ENCODE data around the gene RDH5. TPM values are rescaled to one million over a fixed set of nuclear protein-coding genes. Genes with fewer than 3 reads are reported as not detected.

RDH5 gene
- total and polyA plus RNA-seq, 2 of the 4 experiments (the other 2 are of a cell fraction): 7.3 to 18.8 TPM

DNA sequence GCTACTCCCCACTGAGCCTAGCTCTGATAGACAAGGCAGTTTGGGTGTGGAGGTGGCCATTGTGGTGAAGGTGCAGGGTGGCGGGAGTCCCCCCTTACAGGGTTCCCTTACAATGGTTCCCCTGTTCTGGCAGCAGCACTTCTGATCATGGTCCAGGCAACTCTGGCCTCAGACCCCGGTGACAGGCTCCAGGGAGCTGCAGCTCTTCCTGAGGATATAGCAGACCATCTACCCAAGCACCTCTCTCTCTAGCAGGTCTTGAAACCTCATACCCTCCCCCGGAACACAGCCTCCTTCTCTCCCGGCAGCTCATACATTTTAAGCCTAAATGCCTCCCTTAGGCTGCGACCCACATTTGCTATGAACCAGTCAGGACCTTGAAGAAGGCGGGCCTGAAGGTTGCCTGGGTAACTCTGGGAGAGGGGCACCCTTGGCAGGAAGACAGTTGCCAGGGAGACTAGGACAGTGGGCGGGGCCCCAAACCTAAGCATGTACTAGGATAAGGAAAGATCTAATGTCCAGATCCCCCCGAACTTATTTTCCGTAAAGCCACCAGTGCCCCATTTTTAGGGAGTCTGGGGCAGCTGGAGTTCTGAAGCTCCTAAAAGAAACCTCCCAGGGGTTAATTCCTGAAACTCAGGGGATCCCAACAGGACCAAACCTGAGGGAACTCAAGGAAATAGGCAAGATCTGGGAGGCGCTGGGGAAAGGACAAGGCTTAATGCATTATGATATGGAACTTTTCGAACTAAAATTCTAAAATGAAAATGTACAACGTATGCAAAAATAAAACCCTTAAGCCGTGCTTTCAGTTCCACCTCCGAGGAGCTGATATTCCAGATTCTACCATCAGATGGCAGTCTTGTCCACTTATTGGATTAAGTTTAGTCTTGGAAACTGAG is 18.2 kb downstream of the RDH5 start:
- no peaks in the 10 kb centered on the region for H3K36me3 ChIP-seq (ENCODE audit: control insufficient read depth, insufficient read depth, low read length)
- H2AFZ ChIP-seq (replicated peaks; ENCODE audit: low read length, poor library complexity): peak overlapping the region; percentile 96
- no peaks in the 10 kb centered on the region for H3K9me3 ChIP-seq (ENCODE audit: control insufficient read depth, insufficient read depth, low read length)
- H3K4ac ChIP-seq (ENCODE audit: low read depth, low read length): peak overlapping the region; percentile 70
- peak overlapping the region; percentile 46; the same call in 1 of the 2 replicates for H2BK20ac ChIP-seq (ENCODE audit: low read depth, low read length)
- peak overlapping the region; percentile 92 for H3K4me2 ChIP-seq (ENCODE audit: low read depth, low read length)
- intact Hi-C loops (cut with micrococcal nuclease): loop anchor here (1.0 to 5.0 kb wide), 6 partner anchors 59 to 367 kb away; partner anchors contain the start of gene RPS26
- peak overlapping the region; percentile 22; the same call in 1 of the 2 replicates for H3K56ac ChIP-seq (ENCODE audit: extremely low read depth, insufficient read depth, low read length)
- H3K9me1 ChIP-seq (ENCODE audit: insufficient read depth, low read length): peaks cover 6% of the 10 kb centered on the region; the same call in 1 of the 2 replicates
- H3K27me3 ChIP-seq (ENCODE audit: control insufficient read depth, insufficient read depth, low read length): no peaks in the 10 kb centered on the region
- in situ Hi-C loops (cut with MboI; ENCODE audit: low sequenced_read_pairs): loop anchor here (5.0 kb wide), 1 partner anchor 204 kb away; no protein-coding TSS in a partner anchor
- POLR2A ChIA-PET (ENCODE audit: unreplicated experiment): interaction anchor here (0.5 to 1.6 kb wide), 3 partner anchors 9 to 380 kb away, joined by 3 to 5 read pairs (median 4); partner anchors contain the start of genes CD63 and ZC3H10
- DNase-seq (peak; percentile 82), ATAC-seq (ENCODE audit: low read depth) (peak; percentile 75)
- H2BK15ac ChIP-seq (ENCODE audit: low read depth, low read length): peak overlapping the region; percentile 25; the same call in 1 of the 3 replicates
- H3K23ac ChIP-seq (ENCODE audit: low read depth, low read length): peak overlapping the region; percentile 69
- no TSS peak for BruUV-seq (replicated peaks)
- peak overlapping the region; percentile 80 for H3K14ac ChIP-seq (replicated peaks; ENCODE audit: low read depth, low read length)
- H3K79me1 ChIP-seq (ENCODE audit: low read depth in 1 of 2, low read length in 2 of 2): peaks cover 0 to 11% of the 10 kb centered on the region in 2 experiments; a peak in 1 of 4 replicates
- peak overlapping the region; percentile 47 for H3K27ac ChIP-seq (ENCODE audit: insufficient read depth, low read length)
- H3K4me3 ChIP-seq (ENCODE audit: insufficient read depth, low read depth, low read length): peak overlapping the region; percentile 68
- H4K8ac ChIP-seq (ENCODE audit: low read depth in 2 of 2, low read length in 2 of 2): peak overlapping the region; percentile 66 to 88; a peak in 3 of 4 replicates
- no peaks in the 10 kb centered on the region for H4K20me1 ChIP-seq (ENCODE audit: insufficient read depth, low read length)
- H3K9ac ChIP-seq (ENCODE audit: low read depth, low read length): peak overlapping the region; percentile 76
- H4K5ac ChIP-seq (ENCODE audit: low read depth, low read length): peak overlapping the region; percentile 42
- peak overlapping the region; percentile 8 for H3K18ac ChIP-seq (ENCODE audit: low read depth, low read length)
- H4K91ac ChIP-seq (ENCODE audit: insufficient read depth, low read depth, low read length): peak overlapping the region; percentile 39
- dilution Hi-C loops (cut with HindIII; ENCODE audit: low sequenced_read_pairs, unreplicated experiment): no loop called here
- peak; percentile 24; the same call in 1 of the 2 replicates for TF ChIP-seq MXI1 (IDR thresholded peaks at IDR 0.05; ENCODE audit: borderline replicate concordance, low read depth, low read length)
- TF ChIP-seq, protein P1, sequence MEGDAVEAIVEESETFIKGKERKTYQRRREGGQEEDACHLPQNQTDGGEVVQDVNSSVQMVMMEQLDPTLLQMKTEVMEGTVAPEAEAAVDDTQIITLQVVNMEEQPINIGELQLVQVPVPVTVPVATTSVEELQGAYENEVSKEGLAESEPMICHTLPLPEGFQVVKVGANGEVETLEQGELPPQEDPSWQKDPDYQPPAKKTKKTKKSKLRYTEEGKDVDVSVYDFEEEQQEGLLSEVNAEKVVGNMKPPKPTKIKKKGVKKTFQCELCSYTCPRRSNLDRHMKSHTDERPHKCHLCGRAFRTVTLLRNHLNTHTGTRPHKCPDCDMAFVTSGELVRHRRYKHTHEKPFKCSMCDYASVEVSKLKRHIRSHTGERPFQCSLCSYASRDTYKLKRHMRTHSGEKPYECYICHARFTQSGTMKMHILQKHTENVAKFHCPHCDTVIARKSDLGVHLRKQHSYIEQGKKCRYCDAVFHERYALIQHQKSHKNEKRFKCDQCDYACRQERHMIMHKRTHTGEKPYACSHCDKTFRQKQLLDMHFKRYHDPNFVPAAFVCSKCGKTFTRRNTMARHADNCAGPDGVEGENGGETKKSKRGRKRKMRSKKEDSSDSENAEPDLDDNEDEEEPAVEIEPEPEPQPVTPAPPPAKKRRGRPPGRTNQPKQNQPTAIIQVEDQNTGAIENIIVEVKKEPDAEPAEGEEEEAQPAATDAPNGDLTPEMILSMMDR (conservative IDR thresholded peaks at IDR 0.05; ENCODE audit: low read depth, low read length): peak; percentile 93
- TF ChIP-seq, protein P2, sequence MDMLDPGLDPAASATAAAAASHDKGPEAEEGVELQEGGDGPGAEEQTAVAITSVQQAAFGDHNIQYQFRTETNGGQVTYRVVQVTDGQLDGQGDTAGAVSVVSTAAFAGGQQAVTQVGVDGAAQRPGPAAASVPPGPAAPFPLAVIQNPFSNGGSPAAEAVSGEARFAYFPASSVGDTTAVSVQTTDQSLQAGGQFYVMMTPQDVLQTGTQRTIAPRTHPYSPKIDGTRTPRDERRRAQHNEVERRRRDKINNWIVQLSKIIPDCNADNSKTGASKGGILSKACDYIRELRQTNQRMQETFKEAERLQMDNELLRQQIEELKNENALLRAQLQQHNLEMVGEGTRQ (IDR thresholded peaks at IDR 0.05; ENCODE audit: low read depth, low read length): no peak
- peak; percentile 65 for TF ChIP-seq RFX5 (IDR thresholded peaks at IDR 0.05; ENCODE audit: low read depth, low read length)
- TF ChIP-seq CHD1 (IDR thresholded peaks at IDR 0.05; ENCODE audit: low read depth, low read length): no peak
- TF ChIP-seq, protein P3, sequence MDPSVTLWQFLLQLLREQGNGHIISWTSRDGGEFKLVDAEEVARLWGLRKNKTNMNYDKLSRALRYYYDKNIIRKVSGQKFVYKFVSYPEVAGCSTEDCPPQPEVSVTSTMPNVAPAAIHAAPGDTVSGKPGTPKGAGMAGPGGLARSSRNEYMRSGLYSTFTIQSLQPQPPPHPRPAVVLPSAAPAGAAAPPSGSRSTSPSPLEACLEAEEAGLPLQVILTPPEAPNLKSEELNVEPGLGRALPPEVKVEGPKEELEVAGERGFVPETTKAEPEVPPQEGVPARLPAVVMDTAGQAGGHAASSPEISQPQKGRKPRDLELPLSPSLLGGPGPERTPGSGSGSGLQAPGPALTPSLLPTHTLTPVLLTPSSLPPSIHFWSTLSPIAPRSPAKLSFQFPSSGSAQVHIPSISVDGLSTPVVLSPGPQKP (IDR thresholded peaks at IDR 0.05; ENCODE audit: borderline replicate concordance, low read depth, low read length): no peak
- TF ChIP-seq RCOR1 (IDR thresholded peaks at IDR 0.05; ENCODE audit: insufficient replicate concordance, low read length): no peak
- TF ChIP-seq RAD21 (IDR thresholded peaks at IDR 0.05; ENCODE audit: low read length): peak; percentile 89
- TF ChIP-seq MAFK (IDR thresholded peaks at IDR 0.05; ENCODE audit: low read depth, low read length): peak; percentile 91
- no peak for TF ChIP-seq BHLHE40 (IDR thresholded peaks at IDR 0.05; ENCODE audit: low read depth, low read length)
- peak; percentile 76 for TF ChIP-seq SMC3 (IDR thresholded peaks at IDR 0.05; ENCODE audit: low read depth, low read length)
- CTCF ChIA-PET: interaction anchor here (0.6 to 2.7 kb wide), 23 partner anchors 9 to 306 kb away, joined by 3 to 16 read pairs (median 4); partner anchors contain the start of genes CD63, ORMDL2 and SARNP
- no CpG with 5 or more reads among the region's 14 CpGs for WGBS, 2 experiments (ENCODE audit: extremely low coverage in 2 of 2, insufficient read length in 1 of 2)
- peaks cover 6% of the 10 kb centered on the region for H3K4me1 ChIP-seq (ENCODE audit: control insufficient read depth, insufficient read depth, low read length)
- peak overlapping the region; percentile 77 for H2AK9ac ChIP-seq (replicated peaks; ENCODE audit: low read depth, low read length, poor library complexity)
- H2AK5ac ChIP-seq (ENCODE audit: low read depth, low read length): no peak overlapping the region
- peak overlapping the region; percentile 38 for H2BK5ac ChIP-seq (ENCODE audit: low read depth, low read length, poor library complexity, severe bottlenecking)
- H2BK120ac ChIP-seq (ENCODE audit: low read depth, low read length): peak overlapping the region; percentile 63
